ENCODE data around the gene DAB1.

GRCh38 chr1:57411262-57411661 lies 12.6 kb downstream of the DAB1 start:
- no peak for TF ChIP-seq ZNF274 (IDR thresholded peaks at IDR 0.05; ENCODE audit: low read depth, low read length)
- TF ChIP-seq YY1 (IDR thresholded peaks at IDR 0.05; ENCODE audit: insufficient read depth, insufficient read length), result no peak
